Stimulated activated naive B cell treated with anti-CD40 and anti-IgM and Interleukin-4, amounts not matched to agents 10 μg/mL and 1 μg/mL and 100 μg/mL, for 72 hours (primary cell): ENCODE data around the gene ZEB2.
"Not testable (repeated sequence)": the region's sequence is repeated elsewhere in the genome, so short reads cannot be mapped to it uniquely, and the experiment has no call there.

ENCODE experiments used
- ATAC-seq, 2 donors: fragments of 150-1000 bp; cut with Tn5 transposase; replicated peaks; 2 replicates each; pipeline ENCODE4 v1.10.0; 2021; ENCODE audit warnings: moderate library complexity in 1 of 2
- DNase-seq: peaks from one replicate; pipeline ENCODE4 v3.0.0; 2021
- H3K27ac Mint-ChIP-seq: one replicate; pipeline ENCODE4 v1.8.0; 2022; ENCODE audit warnings: mild to moderate bottlenecking, mixed read lengths
- H3K27me3 Mint-ChIP-seq, 2 donors: one replicate each; pipeline ENCODE4 v1.8.0; 2022; ENCODE audit warnings: mixed read lengths in 2 of 2
- H3K36me3 Mint-ChIP-seq, 2 donors: one replicate each; pipeline ENCODE4 v1.8.0; 2022; ENCODE audit warnings: mixed read lengths in 2 of 2, mild to moderate bottlenecking in 1 of 2
- H3K4me1 Mint-ChIP-seq, 2 donors: one replicate each; pipeline ENCODE4 v1.8.0; 2022; ENCODE audit warnings: mixed read lengths in 2 of 2, mild to moderate bottlenecking in 1 of 2
- H3K4me3 Mint-ChIP-seq, 2 donors: one replicate each; pipeline ENCODE4 v1.8.0; 2022; ENCODE audit warnings: mild to moderate bottlenecking in 2 of 2, mixed read lengths in 2 of 2, moderate library complexity in 1 of 2
- H3K9me3 Mint-ChIP-seq, 2 donors: one replicate each; pipeline ENCODE4 v1.8.0; 2022; ENCODE audit warnings: mixed read lengths in 2 of 2, mild to moderate bottlenecking in 1 of 2

Gene ZEB2

GRCh38 chr2:144376926-144377325 lies 143.0 kb downstream of the ZEB2 start:
- no peaks in the 10 kb centered on the region for H3K27me3 Mint-ChIP-seq
- ATAC-seq (no peak), DNase-seq (peak; percentile 11)
- peaks cover 52 to 95% of the 10 kb centered on the region in 2 donors for H3K4me1 Mint-ChIP-seq
- peak overlapping the region in 1 of 2 donors; percentile 10 for H3K4me3 Mint-ChIP-seq
- H3K27ac Mint-ChIP-seq = peak overlapping the region; percentile 66
- peaks cover 2 to 3% of the 10 kb centered on the region in 2 donors for H3K36me3 Mint-ChIP-seq
- H3K9me3 Mint-ChIP-seq = peaks cover 0 to 4% of the 10 kb centered on the region in 2 donors

- Mint-ChIP-seq H3K9me3 (peaks cover 0 to 4% of the 10 kb centered on the region in 2 donors), H3K27me3 (no peaks in the 10 kb centered on the region), H3K36me3 (peaks cover 2 to 3% of the 10 kb centered on the region in 2 donors), H3K27ac (peak overlapping the region; percentile 66), H3K4me3 (no peak overlapping the region), H3K4me1 (peaks cover 52 to 95% of the 10 kb centered on the region in 2 donors)
- no peak for ATAC-seq
- DNase-seq = no peak
Measured at GRCh38 chr2:144376460-144376859, 143.5 kb downstream of the ZEB2 start.

GRCh38 chr2:144374163-144374661 lies 145.7 kb downstream of the ZEB2 start:
- DNase-seq (peak; percentile 64), ATAC-seq (peak; percentile 86 to 91)
- Mint-ChIP-seq H3K9me3 (peaks cover 0 to 4% of the 10 kb centered on the region in 2 donors), H3K4me1 (peaks cover 46 to 88% of the 10 kb centered on the region in 2 donors), H3K27ac (peak overlapping the region; percentile 98), H3K4me3 (peak overlapping the region; percentile 58 to 74), H3K36me3 (peaks cover 2 to 3% of the 10 kb centered on the region in 2 donors), H3K27me3 (no peaks in the 10 kb centered on the region)

- Mint-ChIP-seq H3K9me3 (peaks cover 0 to 1% of the 10 kb centered on the region in 2 donors), H3K27me3 (no peaks in the 10 kb centered on the region), H3K4me1 (peaks cover 38 to 72% of the 10 kb centered on the region in 2 donors), H3K36me3 (peaks cover 2 to 3% of the 10 kb centered on the region in 2 donors), H3K27ac (peak overlapping the region; percentile 79), H3K4me3 (peak overlapping the region; percentile 51 to 59)
- DNase-seq = no peak
- no peak for ATAC-seq
Measured at GRCh38 chr2:144372410-144373080, 147.4 kb downstream of the ZEB2 start.

- peaks cover 0 to 1% of the 10 kb centered on the region in 2 donors for H3K9me3 Mint-ChIP-seq
- H3K27me3 Mint-ChIP-seq = no peaks in the 10 kb centered on the region
- H3K27ac Mint-ChIP-seq = no peak overlapping the region
- H3K4me1 Mint-ChIP-seq = peaks cover 27 to 57% of the 10 kb centered on the region in 2 donors
- peaks cover 2 to 3% of the 10 kb centered on the region in 2 donors for H3K36me3 Mint-ChIP-seq
- DNase-seq = no peak
- ATAC-seq = no peak
- H3K4me3 Mint-ChIP-seq = no peak overlapping the region
Measured at GRCh38 chr2:144370937-144371584, 148.9 kb downstream of the ZEB2 start.

- Mint-ChIP-seq H3K27ac (no peak overlapping the region), H3K4me3 (no peak overlapping the region)
Measured at GRCh38 chr2:144369416-144369815, 150.5 kb downstream of the ZEB2 start.

GRCh38 chr2:144366825-144367429 lies 153.0 kb downstream of the ZEB2 start:
- H3K9me3 Mint-ChIP-seq = no peaks in the 10 kb centered on the region
- H3K4me3 Mint-ChIP-seq = no peak overlapping the region
- H3K27me3 Mint-ChIP-seq = peaks cover 0 to 6% of the 10 kb centered on the region in 2 donors
- ATAC-seq (no peak), DNase-seq (no peak)
- H3K36me3 Mint-ChIP-seq = no peaks in the 10 kb centered on the region
- no peak overlapping the region for H3K27ac Mint-ChIP-seq
- peaks cover 9 to 27% of the 10 kb centered on the region in 2 donors for H3K4me1 Mint-ChIP-seq

More at GRCh38 chr2:144369416-144369815, 150.5 kb downstream of the ZEB2 start:
- ATAC-seq (no peak), DNase-seq (no peak)
- Mint-ChIP-seq H3K9me3 (no peaks in the 10 kb centered on the region), H3K4me1 (peaks cover 23 to 50% of the 10 kb centered on the region in 2 donors), H3K36me3 (no peaks in the 10 kb centered on the region), H3K27me3 (peaks cover 0 to 1% of the 10 kb centered on the region in 2 donors)

- H3K4me3 Mint-ChIP-seq = no peak overlapping the region
- peak overlapping the region; percentile 10 for H3K27ac Mint-ChIP-seq
- peaks cover 4 to 19% of the 10 kb centered on the region in 2 donors for H3K4me1 Mint-ChIP-seq
- DNase-seq = no peak
- H3K9me3 Mint-ChIP-seq = no peaks in the 10 kb centered on the region
- H3K27me3 Mint-ChIP-seq = peaks cover 0 to 6% of the 10 kb centered on the region in 2 donors
- no peaks in the 10 kb centered on the region for H3K36me3 Mint-ChIP-seq
- peak; percentile 48 to 71 for ATAC-seq
Measured at GRCh38 chr2:144364944-144365738, 154.8 kb downstream of the ZEB2 start.

GRCh38 chr2:144364247-144364646 lies 155.7 kb downstream of the ZEB2 start:
- not testable (repeated sequence) for H3K27ac Mint-ChIP-seq, H3K9me3 Mint-ChIP-seq, H3K27me3 Mint-ChIP-seq, DNase-seq, H3K4me3 Mint-ChIP-seq, H3K36me3 Mint-ChIP-seq, ATAC-seq
- peaks cover 6 to 18% of the 10 kb centered on the region in 2 donors for H3K4me1 Mint-ChIP-seq

- ATAC-seq (no peak), DNase-seq (no peak)
- no peak overlapping the region for H3K4me3 Mint-ChIP-seq
- H3K9me3 Mint-ChIP-seq = no peaks in the 10 kb centered on the region
- peaks cover 15 to 34% of the 10 kb centered on the region in 2 donors for H3K4me1 Mint-ChIP-seq
- no peaks in the 10 kb centered on the region for H3K36me3 Mint-ChIP-seq
- H3K27me3 Mint-ChIP-seq = peaks cover 0 to 6% of the 10 kb centered on the region in 2 donors
- no peak overlapping the region for H3K27ac Mint-ChIP-seq
Measured at GRCh38 chr2:144362401-144362800, 157.5 kb downstream of the ZEB2 start.

- peaks cover 0 to 6% of the 10 kb centered on the region in 2 donors for H3K27me3 Mint-ChIP-seq
- ATAC-seq = no peak
- H3K27ac Mint-ChIP-seq = no peak overlapping the region
- H3K9me3 Mint-ChIP-seq = no peaks in the 10 kb centered on the region
- H3K36me3 Mint-ChIP-seq = no peaks in the 10 kb centered on the region
- no peak for DNase-seq
- peaks cover 16 to 41% of the 10 kb centered on the region in 2 donors for H3K4me1 Mint-ChIP-seq
- no peak overlapping the region for H3K4me3 Mint-ChIP-seq
Measured at GRCh38 chr2:144361742-144362141, 158.2 kb downstream of the ZEB2 start.

GRCh38 chr2:144359684-144360083 lies 160.2 kb downstream of the ZEB2 start:
- no peak for ATAC-seq
- no peak for DNase-seq
- H3K36me3 Mint-ChIP-seq = no peaks in the 10 kb centered on the region
- no peaks in the 10 kb centered on the region for H3K9me3 Mint-ChIP-seq
- H3K27ac Mint-ChIP-seq = no peak overlapping the region
- H3K27me3 Mint-ChIP-seq = peaks cover 0 to 6% of the 10 kb centered on the region in 2 donors
- peaks cover 19 to 46% of the 10 kb centered on the region in 2 donors for H3K4me1 Mint-ChIP-seq
- no peak overlapping the region for H3K4me3 Mint-ChIP-seq

- peak overlapping the region in 1 of 2 donors; percentile 63 for H3K4me3 Mint-ChIP-seq
- DNase-seq (peak; percentile 70), ATAC-seq (peak; percentile 85 to 88)
- peak overlapping the region; percentile 69 for H3K27ac Mint-ChIP-seq
- no peaks in the 10 kb centered on the region for H3K36me3 Mint-ChIP-seq
- H3K27me3 Mint-ChIP-seq = peaks cover 0 to under 1% of the 10 kb centered on the region in 2 donors
- peaks cover 19 to 42% of the 10 kb centered on the region in 2 donors for H3K4me1 Mint-ChIP-seq
- H3K9me3 Mint-ChIP-seq = no peaks in the 10 kb centered on the region
Measured at GRCh38 chr2:144358979-144359541, 160.9 kb downstream of the ZEB2 start.
